Measurements from ENCODE around the gene FSTL4.

Gene FSTL4

GRCh38 chr5:133343196-133343595 is 269.1 kb downstream of the FSTL4 start:
- TF ChIP-seq CTCF (IDR thresholded peaks at IDR 0.05; ENCODE audit: low read depth, low read length) = no peak
- no peak for DNase-seq (ENCODE audit: low read depth, low spot score)
- in situ Hi-C loops (cut with HindIII; ENCODE audit: low sequenced_read_pairs) = no loop called here
- no peak overlapping the region for H3K4me3 ChIP-seq (ENCODE audit: low read depth, low read length)

GRCh38 chr5:133341915-133342710 is 270.2 kb downstream of the FSTL4 start:
- no peak overlapping the region for H3K4me3 ChIP-seq (ENCODE audit: low read depth, low read length)
- in situ Hi-C loops (cut with HindIII; ENCODE audit: low sequenced_read_pairs) = no loop called here
- TF ChIP-seq CTCF (IDR thresholded peaks at IDR 0.05; ENCODE audit: low read depth, low read length) = no peak
- no peak for DNase-seq (ENCODE audit: low read depth, low spot score)

- no peak overlapping the region for H3K4me3 ChIP-seq (ENCODE audit: low read depth, low read length)
- in situ Hi-C loops (cut with HindIII; ENCODE audit: low sequenced_read_pairs) = no loop called here
- no peak for TF ChIP-seq CTCF (IDR thresholded peaks at IDR 0.05; ENCODE audit: low read depth, low read length)
- DNase-seq (ENCODE audit: low read depth, low spot score) = no peak
Measured at GRCh38 chr5:133341296-133341695, 271.0 kb downstream of the FSTL4 start.

GRCh38 chr5:133340822-133341221 is 271.5 kb downstream of the FSTL4 start:
- H3K4me3 ChIP-seq (ENCODE audit: low read depth, low read length) = no peak overlapping the region
- no peak for TF ChIP-seq CTCF (IDR thresholded peaks at IDR 0.05; ENCODE audit: low read depth, low read length)
- in situ Hi-C loops (cut with HindIII; ENCODE audit: low sequenced_read_pairs) = no loop called here
- DNase-seq (ENCODE audit: low read depth, low spot score) = no peak

GRCh38 chr5:133340002-133340755 is 272.2 kb downstream of the FSTL4 start:
- in situ Hi-C loops (cut with HindIII; ENCODE audit: low sequenced_read_pairs) = no loop called here
- no peak overlapping the region for H3K4me3 ChIP-seq (ENCODE audit: low read depth, low read length)
- TF ChIP-seq CTCF (IDR thresholded peaks at IDR 0.05; ENCODE audit: low read depth, low read length) = no peak
- DNase-seq (ENCODE audit: low read depth, low spot score) = no peak

GRCh38 chr5:133338504-133339355 is 273.6 kb downstream of the FSTL4 start:
- no peak for DNase-seq (ENCODE audit: low read depth, low spot score)
- in situ Hi-C loops (cut with HindIII; ENCODE audit: low sequenced_read_pairs) = no loop called here
- no peak overlapping the region for H3K4me3 ChIP-seq (ENCODE audit: low read depth, low read length)
- no peak for TF ChIP-seq CTCF (IDR thresholded peaks at IDR 0.05; ENCODE audit: low read depth, low read length)

Measured in astrocyte of the spinal cord (primary cell).